ENCODE data around the gene LINGO3.
A peak's percentile ranks its signal among the peaks of the same experiment; 100 is the strongest.

The LINGO3 gene

GRCh38 chr19:2326699-2327360, 18.9 kb upstream of the LINGO3 start:
- DNase-seq (ENCODE audit: low spot score) = no peak

GRCh38 chr19:2325281-2326046, 17.5 kb upstream of the LINGO3 start:
- no peak for DNase-seq (ENCODE audit: low spot score)

- DNase-seq (ENCODE audit: low spot score) = no peak
These were observed 16.4 kb upstream of the LINGO3 start for GRCh38 chr19:2324220-2324948.

- DNase-seq (ENCODE audit: low spot score) = no peak
These were observed 15.8 kb upstream of the LINGO3 start for GRCh38 chr19:2323707-2324106.

- no peak for DNase-seq (ENCODE audit: low spot score)
These were observed 13.8 kb upstream of the LINGO3 start for GRCh38 chr19:2321565-2322283.

- DNase-seq (ENCODE audit: low spot score) = no peak
These were observed 13.0 kb upstream of the LINGO3 start for GRCh38 chr19:2320939-2321338.

GRCh38 chr19:2320049-2320448, 12.1 kb upstream of the LINGO3 start:
- no peak for DNase-seq (ENCODE audit: low spot score)

GRCh38 chr19:2319551-2319950, 11.6 kb upstream of the LINGO3 start:
- no peak for DNase-seq (ENCODE audit: low spot score)

GRCh38 chr19:2318923-2319322, 11.0 kb upstream of the LINGO3 start:
- no peak for DNase-seq (ENCODE audit: low spot score)

GRCh38 chr19:2317756-2318155, 9.8 kb upstream of the LINGO3 start:
- no peak for DNase-seq (ENCODE audit: low spot score)

- DNase-seq (ENCODE audit: low spot score) = no peak
These were observed 9.3 kb upstream of the LINGO3 start for GRCh38 chr19:2317300-2317699.

- DNase-seq (ENCODE audit: low spot score) = peak; percentile 79
These were observed 7.9 kb upstream of the LINGO3 start for GRCh38 chr19:2315818-2316353.

- DNase-seq (ENCODE audit: low spot score) = no peak
These were observed 7.3 kb upstream of the LINGO3 start for GRCh38 chr19:2315121-2315817.

GRCh38 chr19:2312820-2313501, 5.0 kb upstream of the LINGO3 start:
- no peak for DNase-seq (ENCODE audit: low spot score)

- no peak for DNase-seq (ENCODE audit: low spot score)
These were observed 3.1 kb upstream of the LINGO3 start for GRCh38 chr19:2311093-2311492.

GRCh38 chr19:2309734-2310362, 1.9 kb upstream of the LINGO3 start:
- no peak for DNase-seq (ENCODE audit: low spot score)

- DNase-seq (ENCODE audit: low spot score) = no peak
These were observed 389 bp downstream of the LINGO3 start for GRCh38 chr19:2307518-2308012.

- DNase-seq (ENCODE audit: low spot score) = no peak
These were observed 983 bp downstream of the LINGO3 start for GRCh38 chr19:2306971-2307370.

GRCh38 chr19:2306281-2306806, 1.6 kb downstream of the LINGO3 start:
- DNase-seq (ENCODE audit: low spot score) = no peak

Measured in D341Med (cell line).